ENCODE data around the gene TRANK1. TPM values are rescaled to one million over a fixed set of nuclear protein-coding genes. Genes with fewer than 3 reads are reported as not detected.

TRANK1 gene
- total RNA-seq: 3.4 and 3.9 TPM in 2 replicates

GRCh38 chr3:36944641-36945270, at the start of gene TRANK1:
TSS of gene TRANK1 (minus strand) at chr3:36945054. CDS start at chr3:36944809, 245 bp downstream.

GRCh38 chr3:36993326-36994283, 48.8 kb upstream of the TRANK1 start, which contains the start of gene MLH1:
TSS of gene MLH1 (plus strand) at chr3:36993518. CDS start at chr3:36993548, 30 bp downstream.

GRCh38 chr3:36992806-36993325, 48.0 kb upstream of the TRANK1 start, which contains the start of gene EPM2AIP1:
TSS of gene EPM2AIP1 (minus strand) at chr3:36993131. CDS start at chr3:36993077, 54 bp downstream.

Other genes starting within 250 kb of the TRANK1 start
- not detected in 2 replicates for gene DCLK3, start 180.5 kb downstream of the TRANK1 start, total RNA-seq
- 5.5 and 7.0 TPM in 2 replicates for gene EPM2AIP1, start 48.1 kb upstream of the TRANK1 start, total RNA-seq
- gene MLH1, start 48.5 kb upstream of the TRANK1 start, total RNA-seq: 51.0 and 58.0 TPM in 2 replicates
- 34.8 and 43.2 TPM in 2 replicates for gene LRRFIP2, start 229.5 kb upstream of the TRANK1 start, total RNA-seq